Measurements from ENCODE around the gene NR2C1. TPM values are rescaled to one million over a fixed set of nuclear protein-coding genes. Genes with fewer than 3 reads are reported as not detected.

NR2C1 gene
- total RNA-seq, 1 donor from 2014 or later, result 37.0 TPM

- H3K27me3 ChIP-seq, result no peaks in the 10 kb centered on the region
- TF ChIP-seq, protein P1, sequence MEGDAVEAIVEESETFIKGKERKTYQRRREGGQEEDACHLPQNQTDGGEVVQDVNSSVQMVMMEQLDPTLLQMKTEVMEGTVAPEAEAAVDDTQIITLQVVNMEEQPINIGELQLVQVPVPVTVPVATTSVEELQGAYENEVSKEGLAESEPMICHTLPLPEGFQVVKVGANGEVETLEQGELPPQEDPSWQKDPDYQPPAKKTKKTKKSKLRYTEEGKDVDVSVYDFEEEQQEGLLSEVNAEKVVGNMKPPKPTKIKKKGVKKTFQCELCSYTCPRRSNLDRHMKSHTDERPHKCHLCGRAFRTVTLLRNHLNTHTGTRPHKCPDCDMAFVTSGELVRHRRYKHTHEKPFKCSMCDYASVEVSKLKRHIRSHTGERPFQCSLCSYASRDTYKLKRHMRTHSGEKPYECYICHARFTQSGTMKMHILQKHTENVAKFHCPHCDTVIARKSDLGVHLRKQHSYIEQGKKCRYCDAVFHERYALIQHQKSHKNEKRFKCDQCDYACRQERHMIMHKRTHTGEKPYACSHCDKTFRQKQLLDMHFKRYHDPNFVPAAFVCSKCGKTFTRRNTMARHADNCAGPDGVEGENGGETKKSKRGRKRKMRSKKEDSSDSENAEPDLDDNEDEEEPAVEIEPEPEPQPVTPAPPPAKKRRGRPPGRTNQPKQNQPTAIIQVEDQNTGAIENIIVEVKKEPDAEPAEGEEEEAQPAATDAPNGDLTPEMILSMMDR (IDR thresholded peaks at IDR 0.05), result no peak
- H3K4me3 ChIP-seq, result no peak overlapping the region
- ATAC-seq (no peak), DNase-seq (no peak)
- H3K4me1 ChIP-seq, result no peaks in the 10 kb centered on the region
- H3K9me3 ChIP-seq, result no peaks in the 10 kb centered on the region
- H3K27ac ChIP-seq, result no peak overlapping the region
- intact Hi-C loops (cut with DNase I), result no loop called here
- H3K36me3 ChIP-seq, result peaks cover 7% of the 10 kb centered on the region
Measured at GRCh38 chr12:95017482-95017881, 55.9 kb downstream of the NR2C1 start.

DNA sequence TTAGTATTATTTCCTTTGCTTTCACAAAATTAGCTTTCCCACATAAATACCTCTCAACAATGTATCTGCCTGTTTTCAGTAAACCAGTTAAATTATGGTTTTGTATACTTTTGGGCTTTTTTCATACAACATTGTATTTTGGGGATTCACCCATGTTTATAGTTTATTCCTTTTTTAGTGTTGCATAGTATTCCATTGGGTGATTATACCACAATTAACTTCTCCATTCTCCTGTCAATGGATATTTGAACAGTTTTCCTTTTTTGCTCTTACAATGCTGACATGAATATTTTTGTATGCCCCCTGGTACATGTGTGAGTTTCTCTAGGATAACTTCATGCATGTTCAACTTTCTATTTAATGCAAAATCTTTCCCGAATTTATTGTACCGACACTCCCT is 57.3 kb downstream of the NR2C1 start:
- Histone ChIP-seq H3K27ac (no peak overlapping the region), H3K36me3 (no peaks in the 10 kb centered on the region), H3K4me1 (no peaks in the 10 kb centered on the region), H3K27me3 (no peaks in the 10 kb centered on the region), H3K9me3 (no peaks in the 10 kb centered on the region), H3K4me3 (no peak overlapping the region)
- ATAC-seq (no peak), DNase-seq (no peak)
- TF ChIP-seq, protein P1 (IDR thresholded peaks at IDR 0.05), result no peak
- intact Hi-C loops (cut with DNase I), result no loop called here

GRCh38 chr12:95014554-95014953 is 58.9 kb downstream of the NR2C1 start:
- no peak for ATAC-seq
- intact Hi-C loops (cut with DNase I), result no loop called here
- H3K27me3 ChIP-seq, result no peaks in the 10 kb centered on the region
- H3K36me3 ChIP-seq, result no peaks in the 10 kb centered on the region
- no peak for DNase-seq
- no peaks in the 10 kb centered on the region for H3K4me1 ChIP-seq
- no peaks in the 10 kb centered on the region for H3K9me3 ChIP-seq
- no peak overlapping the region for H3K4me3 ChIP-seq
- no peak overlapping the region for H3K27ac ChIP-seq
- TF ChIP-seq, protein P1 (IDR thresholded peaks at IDR 0.05), result no peak

- no peak overlapping the region for H3K4me3 ChIP-seq
- DNase-seq, result no peak
- peaks cover 6% of the 10 kb centered on the region for H3K9me3 ChIP-seq
- H3K27ac ChIP-seq, result no peak overlapping the region
- ATAC-seq, result no peak
- no peaks in the 10 kb centered on the region for H3K27me3 ChIP-seq
- peaks cover 3% of the 10 kb centered on the region for H3K36me3 ChIP-seq
- peaks cover 6% of the 10 kb centered on the region for H3K4me1 ChIP-seq
- TF ChIP-seq, protein P1 (IDR thresholded peaks at IDR 0.05), result no peak
- intact Hi-C loops (cut with DNase I), result no loop called here
Measured at GRCh38 chr12:95006206-95006605, 67.2 kb downstream of the NR2C1 start.

GRCh38 chr12:95004610-95005009 is 68.8 kb downstream of the NR2C1 start:
- TF ChIP-seq, protein P1 (IDR thresholded peaks at IDR 0.05), result no peak
- intact Hi-C loops (cut with DNase I), result no loop called here
- H3K4me3 ChIP-seq, result no peak overlapping the region
- H3K36me3 ChIP-seq, result peaks cover 13% of the 10 kb centered on the region
- peaks cover 6% of the 10 kb centered on the region for H3K9me3 ChIP-seq
- no peaks in the 10 kb centered on the region for H3K27me3 ChIP-seq
- ATAC-seq, result no peak
- peaks cover 16% of the 10 kb centered on the region for H3K4me1 ChIP-seq
- no peak overlapping the region for H3K27ac ChIP-seq
- DNase-seq, result no peak

GRCh38 chr12:95003921-95004272 is 69.5 kb downstream of the NR2C1 start:
- Histone ChIP-seq H3K27me3 (no peaks in the 10 kb centered on the region), H3K9me3 (peaks cover 6% of the 10 kb centered on the region), H3K27ac (peak overlapping the region; percentile 81), H3K4me1 (peaks cover 16% of the 10 kb centered on the region), H3K4me3 (peak overlapping the region; percentile 87), H3K36me3 (peaks cover 13% of the 10 kb centered on the region)
- intact Hi-C loops (cut with DNase I), result no loop called here
- TF ChIP-seq, protein P1 (IDR thresholded peaks at IDR 0.05), result no peak
- no peak for ATAC-seq
- DNase-seq, result no peak

All from upper lobe of right lung (tissue), 1 donor.